AG09319 (cell line): ENCODE data around the gene MAPKAPK3.

Source experiments
- DNase-seq: peaks from one replicate; pipeline ENCODE4 v3.0.0-alpha.2; 2010; ENCODE audit warnings: low read depth; ENCODE audit errors: extremely low read depth
- TF ChIP-seq, protein P1 (sequence below): IDR thresholded peaks from 2 replicates; pipeline ENCODE4 v1.5.1; 2011; ENCODE audit warnings: low read depth, mild to moderate bottlenecking, inconsistent platforms, low read length, moderate library complexity

Gene MAPKAPK3

DNA sequence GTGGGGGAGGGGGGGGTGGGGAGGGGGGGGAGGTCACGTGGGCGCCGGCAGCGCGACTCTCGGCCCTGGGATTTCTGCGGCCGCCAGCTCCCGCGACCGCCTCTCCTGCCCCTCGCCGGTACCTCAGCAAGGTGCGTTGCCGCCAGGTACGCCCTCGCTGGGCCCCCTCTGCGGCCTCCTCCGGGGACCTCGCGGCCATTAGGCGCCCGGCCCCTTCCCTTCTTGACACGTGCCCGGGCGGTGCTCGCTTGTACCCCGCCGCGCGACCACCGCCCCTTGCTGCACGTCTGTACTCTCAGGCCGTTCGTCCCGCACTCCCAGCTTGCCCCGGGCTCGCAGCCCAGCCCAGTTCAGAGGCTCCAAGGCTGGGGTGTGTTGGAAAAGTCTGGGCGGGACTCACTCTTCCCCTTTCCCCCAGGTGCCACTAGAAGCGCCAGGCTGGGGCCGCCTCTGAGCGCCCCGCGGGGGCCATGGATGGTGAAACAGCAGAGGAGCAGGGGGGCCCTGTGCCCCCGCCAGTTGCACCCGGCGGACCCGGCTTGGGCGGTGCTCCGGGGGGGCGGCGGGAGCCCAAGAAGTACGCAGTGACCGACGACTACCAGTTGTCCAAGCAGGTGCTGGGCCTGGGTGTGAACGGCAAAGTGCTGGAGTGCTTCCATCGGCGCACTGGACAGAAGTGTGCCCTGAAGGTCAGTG, at the start of gene MAPKAPK3:
Gene MAPKAPK3, plus strand, starts transcription at position 56 of the 696 bp plus-strand sequence. Its CDS starts 415 bp downstream, at position 471.
- DNase-seq = no peak
- TF ChIP-seq, protein P1, sequence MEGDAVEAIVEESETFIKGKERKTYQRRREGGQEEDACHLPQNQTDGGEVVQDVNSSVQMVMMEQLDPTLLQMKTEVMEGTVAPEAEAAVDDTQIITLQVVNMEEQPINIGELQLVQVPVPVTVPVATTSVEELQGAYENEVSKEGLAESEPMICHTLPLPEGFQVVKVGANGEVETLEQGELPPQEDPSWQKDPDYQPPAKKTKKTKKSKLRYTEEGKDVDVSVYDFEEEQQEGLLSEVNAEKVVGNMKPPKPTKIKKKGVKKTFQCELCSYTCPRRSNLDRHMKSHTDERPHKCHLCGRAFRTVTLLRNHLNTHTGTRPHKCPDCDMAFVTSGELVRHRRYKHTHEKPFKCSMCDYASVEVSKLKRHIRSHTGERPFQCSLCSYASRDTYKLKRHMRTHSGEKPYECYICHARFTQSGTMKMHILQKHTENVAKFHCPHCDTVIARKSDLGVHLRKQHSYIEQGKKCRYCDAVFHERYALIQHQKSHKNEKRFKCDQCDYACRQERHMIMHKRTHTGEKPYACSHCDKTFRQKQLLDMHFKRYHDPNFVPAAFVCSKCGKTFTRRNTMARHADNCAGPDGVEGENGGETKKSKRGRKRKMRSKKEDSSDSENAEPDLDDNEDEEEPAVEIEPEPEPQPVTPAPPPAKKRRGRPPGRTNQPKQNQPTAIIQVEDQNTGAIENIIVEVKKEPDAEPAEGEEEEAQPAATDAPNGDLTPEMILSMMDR = no peak

DNA sequence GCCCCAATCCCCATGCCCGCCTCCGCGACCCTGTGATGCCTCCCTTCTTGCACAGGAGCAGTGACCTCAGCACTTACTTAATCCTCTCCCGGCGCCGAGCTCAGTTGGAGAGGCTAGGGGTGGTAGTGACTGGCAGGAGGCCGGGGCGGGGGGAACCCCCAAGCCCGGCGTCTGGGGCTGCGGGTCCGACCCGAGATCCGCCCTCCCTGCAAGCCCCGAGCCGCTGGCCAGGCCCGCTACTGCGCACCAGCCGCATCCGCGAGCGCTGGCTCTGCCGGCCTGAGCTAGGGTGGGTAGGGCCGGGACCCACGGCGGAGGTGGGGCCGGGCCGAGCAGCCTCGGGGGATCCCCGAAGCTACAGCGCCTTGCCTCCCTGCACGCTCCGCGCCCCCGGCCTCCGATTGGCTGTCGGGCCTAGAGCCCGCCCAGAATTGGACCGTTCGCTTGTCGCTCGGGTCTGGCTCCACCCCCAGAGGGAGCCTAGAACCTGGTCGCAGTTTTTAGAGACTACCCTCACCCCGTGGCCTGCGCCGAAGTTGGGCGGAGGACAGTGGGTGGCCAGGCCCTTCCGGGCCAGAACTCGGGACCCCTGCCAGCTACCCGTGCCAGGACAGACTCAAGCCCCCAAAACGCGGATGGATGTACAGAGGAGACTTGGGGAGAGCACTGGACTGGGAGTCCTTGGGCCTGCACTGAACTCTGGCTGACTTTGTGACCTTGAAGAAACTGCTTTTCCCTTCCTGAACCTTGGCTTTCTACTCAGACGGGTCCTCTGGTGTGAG, 49.4 kb upstream of the MAPKAPK3 start, which contains the start of gene C3orf18:
Gene C3orf18, minus strand, starts transcription at position 362 of the 782 bp plus-strand sequence. CDS start 2,048 bp downstream, outside the sequence.
- peak; percentile 69 for DNase-seq

GRCh38 chr3:50568947-50569749, 47.8 kb upstream of the MAPKAPK3 start, which contains the start of gene HEMK1:
Gene HEMK1 (plus strand): TSS chr3:50569522. CDS start chr3:50571105, 1,583 bp downstream.
- TF ChIP-seq, protein P1 = no peak
- peak; percentile 82 for DNase-seq

More for the DNA sequence above, 49.4 kb upstream of the MAPKAPK3 start, which contains the start of gene C3orf18:
- TF ChIP-seq, protein P1 = no peak

GRCh38 chr3:50570508-50571279, 46.3 kb upstream of the MAPKAPK3 start:
- no peak for DNase-seq
- TF ChIP-seq, protein P1 = no peak

DNA sequence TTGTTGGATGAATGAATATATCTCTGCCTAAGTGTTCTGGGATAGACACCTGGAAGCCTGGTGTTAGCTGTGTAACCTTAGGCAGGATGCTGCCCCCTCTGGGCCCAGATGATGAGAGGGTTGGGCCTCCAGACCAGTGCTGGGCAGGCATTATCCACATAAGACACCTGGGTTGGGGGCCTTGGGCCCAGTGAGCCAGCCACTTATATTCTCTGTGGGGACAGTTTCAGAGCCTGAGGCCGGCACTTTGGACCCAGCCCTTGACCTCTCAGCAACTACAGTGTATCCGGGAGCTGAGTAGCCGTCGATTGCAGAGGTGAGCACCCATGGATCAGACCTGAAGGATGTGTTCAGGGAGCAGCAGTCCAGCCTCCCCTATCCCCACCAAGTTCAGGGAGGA, 45.5 kb upstream of the MAPKAPK3 start:
- no peak for DNase-seq

GRCh38 chr3:50572158-50572557, 44.8 kb upstream of the MAPKAPK3 start:
- DNase-seq = peak; percentile 29

More for the DNA sequence above, 45.5 kb upstream of the MAPKAPK3 start:
- TF ChIP-seq, protein P1 = no peak

More at GRCh38 chr3:50572158-50572557, 44.8 kb upstream of the MAPKAPK3 start:
- TF ChIP-seq, protein P1 = peak; percentile 94
